Effector memory CD8-positive, alpha-beta T cell (primary cell): Measurements from ENCODE around the gene DUT.
A peak's percentile ranks its signal among the peaks of the same experiment; 100 is the strongest.
"Not testable (repeated sequence)": the region's sequence is repeated elsewhere in the genome, so short reads cannot be mapped to it uniquely, and the experiment has no call there.

ENCODE experiments used
- ATAC-seq: fragments of 150-1000 bp; cut with Tn5 transposase; replicated peaks from 2 replicates; pipeline ENCODE4 v1.10.0; 2021; ENCODE audit warnings: mild to moderate bottlenecking, moderate library complexity
- DNase-seq, 3 experiments: peaks; one replicate each; pipeline ENCODE4 v3.0.0; 2021
- H3K27ac Mint-ChIP-seq, 2 donors: one replicate each; pipeline ENCODE4 v1.8.0; 2022; ENCODE audit warnings: mild to moderate bottlenecking in 2 of 2, mixed read lengths in 2 of 2, moderate library complexity in 2 of 2
- H3K27me3 Mint-ChIP-seq, 2 donors: one replicate each; pipeline ENCODE4 v1.8.0; 2022; ENCODE audit warnings: mixed read lengths in 2 of 2
- H3K36me3 Mint-ChIP-seq: one replicate; pipeline ENCODE4 v1.8.0; 2022; ENCODE audit warnings: mild to moderate bottlenecking, moderate library complexity, mixed read lengths; ENCODE audit not compliant: insufficient read depth
- H3K4me1 Mint-ChIP-seq, 2 donors: one replicate each; pipeline ENCODE4 v1.8.0; 2022; ENCODE audit warnings: low read depth in 2 of 2, mixed read lengths in 2 of 2
- H3K4me3 Mint-ChIP-seq, 2 donors: one replicate each; pipeline ENCODE4 v1.8.0; 2022; ENCODE audit warnings: mild to moderate bottlenecking in 2 of 2, mixed read lengths in 2 of 2, moderate library complexity in 2 of 2
- H3K9me3 Mint-ChIP-seq, 2 donors: one replicate each; pipeline ENCODE4 v1.8.0; 2022; ENCODE audit warnings: mixed read lengths in 2 of 2

DUT gene

GRCh38 chr15:48309740-48310139, 21.5 kb upstream of the DUT start:
- no peaks in the 10 kb centered on the region for H3K4me1 Mint-ChIP-seq
- no peak for ATAC-seq

GRCh38 chr15:48313216-48313615, 18.0 kb upstream of the DUT start:
- Mint-ChIP-seq H3K4me1 (no peaks in the 10 kb centered on the region), H3K9me3 (no peaks in the 10 kb centered on the region), H3K27ac (no peak overlapping the region), H3K4me3 (no peak overlapping the region), H3K27me3 (peaks cover 9 to 14% of the 10 kb centered on the region in 2 donors), H3K36me3 (peaks cover 3% of the 10 kb centered on the region)
- no peak for ATAC-seq
- no peak for DNase-seq

More at GRCh38 chr15:48309740-48310139, 21.5 kb upstream of the DUT start:
- H3K27ac Mint-ChIP-seq = no peak overlapping the region
- peaks cover 3% of the 10 kb centered on the region for H3K36me3 Mint-ChIP-seq
- no peak overlapping the region for H3K4me3 Mint-ChIP-seq
- DNase-seq = no peak
- H3K9me3 Mint-ChIP-seq = no peaks in the 10 kb centered on the region
- H3K27me3 Mint-ChIP-seq = peaks cover 7 to 15% of the 10 kb centered on the region in 2 donors

- H3K27ac Mint-ChIP-seq = no peak overlapping the region
- ATAC-seq (no peak), DNase-seq (no peak)
- no peak overlapping the region for H3K4me3 Mint-ChIP-seq
- peaks cover 14% of the 10 kb centered on the region in 2 donors for H3K27me3 Mint-ChIP-seq
- H3K36me3 Mint-ChIP-seq = peaks cover 3% of the 10 kb centered on the region
- no peaks in the 10 kb centered on the region for H3K9me3 Mint-ChIP-seq
- H3K4me1 Mint-ChIP-seq = no peaks in the 10 kb centered on the region
Observed at GRCh38 chr15:48315041-48315440, 16.2 kb upstream of the DUT start.

- H3K27me3 Mint-ChIP-seq = peaks cover 14 to 16% of the 10 kb centered on the region in 2 donors
- no peaks in the 10 kb centered on the region for H3K9me3 Mint-ChIP-seq
- H3K4me3 Mint-ChIP-seq = no peak overlapping the region
- DNase-seq (no peak), ATAC-seq (no peak)
- no peaks in the 10 kb centered on the region for H3K4me1 Mint-ChIP-seq
- peaks cover 3% of the 10 kb centered on the region for H3K36me3 Mint-ChIP-seq
- H3K27ac Mint-ChIP-seq = no peak overlapping the region
Observed at GRCh38 chr15:48317221-48317620, 14.0 kb upstream of the DUT start.

- Mint-ChIP-seq H3K4me3 (no peak overlapping the region), H3K9me3 (no peaks in the 10 kb centered on the region), H3K4me1 (no peaks in the 10 kb centered on the region), H3K27me3 (peaks cover 14 to 16% of the 10 kb centered on the region in 2 donors), H3K36me3 (peaks cover 3% of the 10 kb centered on the region), H3K27ac (no peak overlapping the region)
- ATAC-seq (no peak), DNase-seq (no peak)
Observed at GRCh38 chr15:48318131-48318530, 13.1 kb upstream of the DUT start.

GRCh38 chr15:48323294-48323693, 7.9 kb upstream of the DUT start:
- H3K4me3 Mint-ChIP-seq = no peak overlapping the region
- H3K9me3 Mint-ChIP-seq = no peaks in the 10 kb centered on the region
- no peaks in the 10 kb centered on the region for H3K4me1 Mint-ChIP-seq
- no peak for DNase-seq
- peaks cover 2% of the 10 kb centered on the region for H3K36me3 Mint-ChIP-seq
- peaks cover 0 to 7% of the 10 kb centered on the region in 2 donors for H3K27me3 Mint-ChIP-seq
- no peak overlapping the region for H3K27ac Mint-ChIP-seq
- ATAC-seq = no peak

- Mint-ChIP-seq H3K36me3 (peaks cover 2% of the 10 kb centered on the region), H3K4me3 (no peak overlapping the region)
Observed at GRCh38 chr15:48324949-48325348, 6.3 kb upstream of the DUT start.

GRCh38 chr15:48325400-48325799, 5.8 kb upstream of the DUT start:
- ATAC-seq = no peak

More at GRCh38 chr15:48324949-48325348, 6.3 kb upstream of the DUT start:
- DNase-seq (no peak), ATAC-seq (no peak)
- H3K27me3 Mint-ChIP-seq = peaks cover 0 to 4% of the 10 kb centered on the region in 2 donors
- H3K27ac Mint-ChIP-seq = no peak overlapping the region
- H3K4me1 Mint-ChIP-seq = peaks cover under 1% of the 10 kb centered on the region in 2 donors
- H3K9me3 Mint-ChIP-seq = no peaks in the 10 kb centered on the region

GRCh38 chr15:48326180-48326579, 5.0 kb upstream of the DUT start:
- not testable (repeated sequence) for H3K4me3 Mint-ChIP-seq, H3K36me3 Mint-ChIP-seq, DNase-seq, ATAC-seq, H3K9me3 Mint-ChIP-seq, H3K27ac Mint-ChIP-seq, H3K27me3 Mint-ChIP-seq
- H3K4me1 Mint-ChIP-seq = peaks cover 6 to 12% of the 10 kb centered on the region in 2 donors

More at GRCh38 chr15:48325400-48325799, 5.8 kb upstream of the DUT start:
- H3K27ac Mint-ChIP-seq = no peak overlapping the region
- no peaks in the 10 kb centered on the region for H3K9me3 Mint-ChIP-seq
- H3K4me3 Mint-ChIP-seq = no peak overlapping the region
- peaks cover 2% of the 10 kb centered on the region for H3K36me3 Mint-ChIP-seq
- peaks cover 5 to 6% of the 10 kb centered on the region in 2 donors for H3K4me1 Mint-ChIP-seq
- no peak for DNase-seq
- H3K27me3 Mint-ChIP-seq = no peaks in the 10 kb centered on the region

GRCh38 chr15:48330105-48330785, 984 bp upstream of the DUT start:
- Mint-ChIP-seq H3K27me3 (no peaks in the 10 kb centered on the region), H3K4me3 (peak overlapping the region; percentile 96 to 99), H3K36me3 (peaks cover 25% of the 10 kb centered on the region), H3K4me1 (peaks cover 6 to 22% of the 10 kb centered on the region in 2 donors), H3K27ac (peak overlapping the region; percentile 98), H3K9me3 (no peaks in the 10 kb centered on the region)
- ATAC-seq (no peak), DNase-seq (no peak)

GRCh38 chr15:48331796-48332641, 790 bp downstream of the DUT start:
- peak; percentile 49 to 62 (median 51) for DNase-seq
- peak overlapping the region; percentile 98 for H3K27ac Mint-ChIP-seq
- peaks cover 9 to 22% of the 10 kb centered on the region in 2 donors for H3K4me1 Mint-ChIP-seq

GRCh38 chr15:48332642-48333034, 1.4 kb downstream of the DUT start:
- DNase-seq (no peak), ATAC-seq (no peak)
- Mint-ChIP-seq H3K27me3 (no peaks in the 10 kb centered on the region), H3K4me3 (peak overlapping the region; percentile 96 to 99), H3K4me1 (peaks cover 9 to 22% of the 10 kb centered on the region in 2 donors), H3K36me3 (peaks cover 37% of the 10 kb centered on the region), H3K9me3 (no peaks in the 10 kb centered on the region), H3K27ac (peak overlapping the region; percentile 98)

More at GRCh38 chr15:48331796-48332641, 790 bp downstream of the DUT start:
- Mint-ChIP-seq H3K36me3 (peaks cover 35% of the 10 kb centered on the region), H3K27me3 (no peaks in the 10 kb centered on the region), H3K9me3 (no peaks in the 10 kb centered on the region), H3K4me3 (peak overlapping the region; percentile 96 to 99)
- peak; percentile 60 for ATAC-seq

- no peaks in the 10 kb centered on the region for H3K9me3 Mint-ChIP-seq
- H3K27ac Mint-ChIP-seq = no peak overlapping the region
- peaks cover 41% of the 10 kb centered on the region for H3K36me3 Mint-ChIP-seq
- no peak for DNase-seq
- no peaks in the 10 kb centered on the region for H3K27me3 Mint-ChIP-seq
- ATAC-seq = no peak
- no peak overlapping the region for H3K4me3 Mint-ChIP-seq
- peaks cover 9 to 22% of the 10 kb centered on the region in 2 donors for H3K4me1 Mint-ChIP-seq
Observed at GRCh38 chr15:48333540-48333939, 2.3 kb downstream of the DUT start.
